Endothelial cell of umbilical vein (primary cell): Measurements from ENCODE around the gene FXYD6. TPM values are rescaled to one million over a fixed set of nuclear protein-coding genes. Genes with fewer than 3 reads are reported as not detected.

ENCODE experiments used
- BruUV-seq: library from RNA; stranded (reverse); fragments of 400-500 nt; replicated peaks from 2 replicates; lab custom pipeline; 2021; lab: Mats Ljungman, UMichigan
- CTCF ChIA-PET: fragments of 300-600, 350-600 bp; sonication (Branson Sonifier 250); formaldehyde crosslinking; loops from one replicate; lab custom pipeline; 2021; ENCODE audit warnings: antibody characterized with exemption, inconsistent platforms; lab: Charles Lee
- POLR2A ChIA-PET: fragments of 300-600, 350-600 bp; sonication (Branson Sonifier 250); formaldehyde crosslinking; loops from one replicate; lab custom pipeline; 2021; ENCODE audit warnings: antibody characterized with exemption, inconsistent platforms; lab: Charles Lee
- DNase-seq: peaks from one replicate; pipeline ENCODE4 v3.0.0-alpha.2; 2011; ENCODE audit warnings: low read depth, low spot score
- FAIRE-seq: peaks from 2 replicates; lab custom pipeline; 2011; peaks lifted over from hg19 to GRCh38; lab: Jason Lieb, UNC
- H2AFZ ChIP-seq: 2 replicates; pipeline ENCODE4 v1.6.0; 2012; ENCODE audit warnings: low read depth, low read length, control low read depth, inconsistent platforms
- H3K27ac ChIP-seq: 2 replicates; pipeline ENCODE4 v1.5.1; 2011; ENCODE audit warnings: low read depth, mild to moderate bottlenecking, control low read depth, low read length, moderate library complexity; ENCODE audit not compliant: insufficient read depth
- H3K27me3 ChIP-seq, 2 experiments: 2 replicates each; pipeline versions ENCODE4 v1.6.0 to v1.6.1; 2011; ENCODE audit warnings: low read length in 2 of 2, mixed read lengths in 1 of 2; ENCODE audit not compliant: control insufficient read depth in 2 of 2, insufficient read depth in 2 of 2
- H3K36me3 ChIP-seq, 2 experiments: 2 replicates in 1 of 2; 3 replicates in 1 of 2; pipeline ENCODE4 v1.5.1; 2011; ENCODE audit warnings: low read length in 2 of 2, mild to moderate bottlenecking in 1 of 2, moderate library complexity in 1 of 2; ENCODE audit not compliant: control insufficient read depth in 2 of 2, insufficient read depth in 2 of 2; ENCODE audit errors: extremely low read depth in 1 of 2
- H3K4me1 ChIP-seq: 3 replicates; pipeline ENCODE4 v1.5.1; 2011; ENCODE audit warnings: mild to moderate bottlenecking, low read length; ENCODE audit not compliant: control insufficient read depth, insufficient read depth; ENCODE audit errors: extremely low read depth
- H3K4me2 ChIP-seq: 2 replicates; pipeline ENCODE4 v1.6.1; 2011; ENCODE audit warnings: low read length, control low read depth, mixed read lengths; ENCODE audit not compliant: insufficient read depth
- H3K4me3 ChIP-seq, 3 experiments: fragments of 200-600 bp in 1 of 3; sonication (generic), shearing (Covaris generic) in 1 of 3; replicated peaks in 1 of 3; 2 replicates each; pipeline ENCODE4 v1.5.1; 2011 to 2016; ENCODE audit warnings: control low read depth in 3 of 3, low read length in 3 of 3, mild to moderate bottlenecking in 2 of 3, inconsistent platforms in 1 of 3, low read depth in 1 of 3, moderate library complexity in 1 of 3; ENCODE audit not compliant: insufficient read depth in 1 of 3
- H3K79me2 ChIP-seq: 2 replicates; pipeline ENCODE4 v1.6.0; 2012; ENCODE audit warnings: low read length, inconsistent platforms; ENCODE audit not compliant: control insufficient read depth, insufficient read depth
- H3K9ac ChIP-seq: replicated peaks from 2 replicates; pipeline ENCODE3; 2011; ENCODE audit warnings: low read length, control low read depth; ENCODE audit not compliant: insufficient read depth; ENCODE audit errors: extremely low read depth
- H3K9me1 ChIP-seq: replicated peaks from 3 replicates; pipeline ENCODE4 v1.6.0; 2011; ENCODE audit warnings: mild to moderate bottlenecking, low read length; ENCODE audit not compliant: control insufficient read depth, insufficient read depth; ENCODE audit errors: extremely low read depth
- H3K9me3 ChIP-seq: replicated peaks from 2 replicates; pipeline ENCODE4 v1.5.1; 2012; ENCODE audit warnings: low read length, inconsistent platforms; ENCODE audit not compliant: control insufficient read depth, insufficient read depth
- H4K20me1 ChIP-seq: replicated peaks from 2 replicates; pipeline ENCODE3; 2011; ENCODE audit warnings: mild to moderate bottlenecking, low read length; ENCODE audit not compliant: control insufficient read depth, insufficient read depth; ENCODE audit errors: extremely low read depth
- EZH2 ChIP-seq: IDR thresholded peaks from 2 replicates; pipeline ENCODE4 v1.6.1; 2012; ENCODE audit warnings: borderline replicate concordance, low read depth, mild to moderate bottlenecking, moderate library complexity, low read length, inconsistent platforms; ENCODE audit not compliant: severe bottlenecking
- FOS ChIP-seq: IDR thresholded peaks from 2 replicates; pipeline ENCODE4 v1.6.1; 2011; ENCODE audit warnings: mild to moderate bottlenecking, low read length, moderate library complexity, borderline replicate concordance; ENCODE audit not compliant: insufficient read depth
- GATA2 ChIP-seq: IDR thresholded peaks from 2 replicates; pipeline ENCODE4 v1.7.0; 2011; ENCODE audit warnings: low read depth, mild to moderate bottlenecking, moderate library complexity, mixed read lengths, low read length; ENCODE audit not compliant: insufficient read length, insufficient read depth
- JUN ChIP-seq: IDR thresholded peaks from 2 replicates; pipeline ENCODE4 v1.6.1; 2011; ENCODE audit warnings: borderline replicate concordance, low read depth; ENCODE audit not compliant: insufficient read length, insufficient read depth
- MYC ChIP-seq: IDR thresholded peaks from one replicate; pipeline ENCODE4 v1.6.1; 2011; ENCODE audit warnings: mild to moderate bottlenecking, low read depth, low read length
- POLR2A ChIP-seq: IDR thresholded peaks from 2 replicates; pipeline ENCODE4 v1.6.1; 2012; ENCODE audit warnings: low read depth, mild to moderate bottlenecking, control low read depth, low read length
- POLR2AphosphoS5 ChIP-seq: IDR thresholded peaks from 2 replicates; pipeline ENCODE4 v1.6.1; 2012; ENCODE audit warnings: low read depth, mild to moderate bottlenecking, control low read depth, low read length, moderate library complexity; ENCODE audit not compliant: insufficient read depth
- dilution Hi-C: fragments of 300-500 bp; cut with MboI; formaldehyde crosslinking; loops from one replicate; pipeline ENCODE4 v1.15.0; 2019; ENCODE audit warnings: low sequenced_read_pairs; ENCODE audit not compliant: extremely low pct_ligation_motif_present
- intact Hi-C: fragments of 100-400 bp; cut with micrococcal nuclease; formaldehyde crosslinking; loops from one replicate; pipeline ENCODE4 v1.10.0; 2022
- polyA plus RNA-seq, 4 experiments: library from polyadenylated mRNA; depleted of rRNA in 3 of 4; stranded (reverse) in 3 of 4; unstranded in 1 of 4; fragments of >200 nt; gene quantifications; 2 replicates each; pipeline versions ENCODE4 v1.2.1 to v1.2.3, GENCODE V29; 2011 to 2012; ENCODE audit warnings: missing spikeins in 1 of 4
- total RNA-seq: library from RNA; stranded (reverse); gene quantifications from 2 replicates; pipeline ENCODE4 v1.2.3, GENCODE V29; 2021
- TF ChIP-seq, protein P1 (sequence below), 2 donors: IDR thresholded peaks; 1 replicate in 1 of 2; 2 replicates in 1 of 2; pipeline ENCODE4 v1.5.1; 2011; ENCODE audit warnings: low read length in 2 of 2, mild to moderate bottlenecking in 2 of 2, moderate library complexity in 2 of 2, control low read depth in 1 of 2, inconsistent platforms in 1 of 2, low read depth in 1 of 2; ENCODE audit not compliant: insufficient read depth in 1 of 2; ENCODE audit errors: extremely low read depth in 1 of 2
- TF ChIP-seq, protein P2 (sequence below): IDR thresholded peaks from 2 replicates; pipeline ENCODE4 v1.6.1; 2011; ENCODE audit not compliant: insufficient read depth, insufficient read length

FXYD6 gene
- total and polyA plus RNA-seq, 2 donors (not counting 3 experiments of a cell fraction or from before 2014, with no cell fraction given) = 1.4 to 8.7 TPM

DNA sequence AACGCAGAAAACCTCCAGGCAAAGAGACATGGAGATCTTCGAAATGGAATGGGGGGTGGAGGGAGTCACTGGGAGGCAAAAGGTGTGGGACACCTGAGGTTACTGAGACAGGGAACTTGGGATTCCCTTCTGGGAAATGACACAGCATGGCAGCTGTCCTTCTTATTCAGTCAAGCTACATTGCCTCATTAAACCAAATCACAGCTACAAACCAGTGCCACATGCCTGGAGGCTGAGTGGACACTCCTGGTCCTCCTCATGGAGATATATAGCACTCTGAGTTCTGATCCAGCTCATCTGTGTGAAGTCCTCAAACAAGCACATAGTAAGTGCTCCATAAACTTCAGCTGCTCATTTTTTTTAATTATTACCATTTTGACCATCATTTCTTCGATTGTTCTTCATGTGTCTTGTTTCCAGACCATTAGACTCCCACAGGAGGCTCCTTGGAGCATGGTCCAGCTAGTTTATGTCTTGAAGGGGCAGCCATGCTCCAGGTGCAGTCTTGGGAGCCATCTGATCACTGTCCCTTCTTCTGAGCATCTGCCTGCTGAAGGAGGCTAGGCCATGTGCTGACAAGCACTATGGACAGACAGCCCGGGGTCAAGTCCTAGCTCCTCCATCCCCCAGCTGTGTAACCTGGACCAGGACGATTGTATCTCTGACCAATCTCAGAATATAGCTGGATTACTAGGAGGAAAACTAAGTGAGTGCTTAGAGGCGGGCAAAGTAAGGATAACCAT is 42.2 kb downstream of the FXYD6 start:
- Histone ChIP-seq H3K4me3 (no peak overlapping the region), H3K9me1 (no peaks in the 10 kb centered on the region), H3K9ac (no peak overlapping the region), H3K27ac (no peak overlapping the region), H4K20me1 (no peaks in the 10 kb centered on the region), H3K4me2 (no peak overlapping the region), H3K79me2 (no peaks in the 10 kb centered on the region), H3K9me3 (no peaks in the 10 kb centered on the region), H3K36me3 (no peaks in the 10 kb centered on the region), H3K27me3 (peaks cover 0 to 9% of the 10 kb centered on the region in 2 experiments), H3K4me1 (peaks cover 5% of the 10 kb centered on the region), H2AFZ (no peak overlapping the region)
- POLR2A ChIA-PET = no interaction called here
- no peak for TF ChIP-seq MYC
- TF ChIP-seq, protein P1, sequence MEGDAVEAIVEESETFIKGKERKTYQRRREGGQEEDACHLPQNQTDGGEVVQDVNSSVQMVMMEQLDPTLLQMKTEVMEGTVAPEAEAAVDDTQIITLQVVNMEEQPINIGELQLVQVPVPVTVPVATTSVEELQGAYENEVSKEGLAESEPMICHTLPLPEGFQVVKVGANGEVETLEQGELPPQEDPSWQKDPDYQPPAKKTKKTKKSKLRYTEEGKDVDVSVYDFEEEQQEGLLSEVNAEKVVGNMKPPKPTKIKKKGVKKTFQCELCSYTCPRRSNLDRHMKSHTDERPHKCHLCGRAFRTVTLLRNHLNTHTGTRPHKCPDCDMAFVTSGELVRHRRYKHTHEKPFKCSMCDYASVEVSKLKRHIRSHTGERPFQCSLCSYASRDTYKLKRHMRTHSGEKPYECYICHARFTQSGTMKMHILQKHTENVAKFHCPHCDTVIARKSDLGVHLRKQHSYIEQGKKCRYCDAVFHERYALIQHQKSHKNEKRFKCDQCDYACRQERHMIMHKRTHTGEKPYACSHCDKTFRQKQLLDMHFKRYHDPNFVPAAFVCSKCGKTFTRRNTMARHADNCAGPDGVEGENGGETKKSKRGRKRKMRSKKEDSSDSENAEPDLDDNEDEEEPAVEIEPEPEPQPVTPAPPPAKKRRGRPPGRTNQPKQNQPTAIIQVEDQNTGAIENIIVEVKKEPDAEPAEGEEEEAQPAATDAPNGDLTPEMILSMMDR (IDR thresholded peaks at IDR 0.05; ENCODE audit: extremely low read depth in 1 of 2, insufficient read depth in 1 of 2, low read depth in 1 of 2, low read length in 2 of 2) = no peak
- TF ChIP-seq POLR2AphosphoS5 = no peak
- dilution Hi-C loops (no loop called here), intact Hi-C loops (no loop called here)
- BruUV-seq = no TSS peak
- CTCF ChIA-PET = interaction anchor here (0.8 to 3.3 kb wide), 8 partner anchors 8 to 219 kb away, joined by 3 to 27 read pairs (median 5); no protein-coding TSS in a partner anchor
- FAIRE-seq (no peak), DNase-seq (no peak)

DNA sequence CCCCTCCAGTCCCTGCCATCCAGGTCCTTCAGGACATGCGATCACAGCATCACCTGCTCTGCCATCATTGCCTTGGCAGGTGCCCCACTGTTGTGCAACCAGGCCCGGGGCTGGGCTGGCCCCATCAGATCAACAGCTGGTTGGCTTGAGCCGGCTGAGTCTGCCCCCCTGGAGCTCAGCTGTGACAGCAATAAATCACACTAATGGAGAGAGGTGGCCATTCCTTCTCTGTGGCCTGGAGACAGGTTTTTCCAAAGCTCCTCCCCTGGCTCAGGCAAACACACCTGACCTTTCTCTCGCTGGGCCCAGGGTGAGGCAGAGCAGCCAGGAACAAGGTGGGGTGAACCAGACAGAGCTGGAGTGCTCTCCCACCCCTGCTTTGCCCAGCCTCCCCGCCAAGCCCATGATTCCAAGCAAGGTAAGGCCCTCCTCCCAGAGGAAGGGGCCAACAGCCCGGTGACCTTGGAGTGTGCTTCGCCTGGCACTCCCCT is 43.0 kb downstream of the FXYD6 start:
- Histone ChIP-seq H3K4me3 (no peak overlapping the region), H3K9me1 (no peaks in the 10 kb centered on the region), H4K20me1 (no peaks in the 10 kb centered on the region), H3K9me3 (no peaks in the 10 kb centered on the region), H2AFZ (no peak overlapping the region), H3K4me1 (peaks cover 11% of the 10 kb centered on the region), H3K79me2 (no peaks in the 10 kb centered on the region), H3K36me3 (no peaks in the 10 kb centered on the region), H3K4me2 (no peak overlapping the region), H3K27me3 (peaks cover 0 to 9% of the 10 kb centered on the region in 2 experiments), H3K9ac (no peak overlapping the region), H3K27ac (no peak overlapping the region)
- TF ChIP-seq MYC (no peak), GATA2 (no peak), EZH2 (no peak), FOS (no peak), POLR2AphosphoS5 (no peak), POLR2A (no peak), JUN (no peak)
- TF ChIP-seq, protein P1 (IDR thresholded peaks at IDR 0.05; ENCODE audit: extremely low read depth in 1 of 2, insufficient read depth in 1 of 2, low read depth in 1 of 2, low read length in 2 of 2) = no peak
- TF ChIP-seq, protein P2, sequence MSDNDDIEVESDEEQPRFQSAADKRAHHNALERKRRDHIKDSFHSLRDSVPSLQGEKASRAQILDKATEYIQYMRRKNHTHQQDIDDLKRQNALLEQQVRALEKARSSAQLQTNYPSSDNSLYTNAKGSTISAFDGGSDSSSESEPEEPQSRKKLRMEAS = no peak
- POLR2A ChIA-PET = no interaction called here
- FAIRE-seq = no peak
- CTCF ChIA-PET = interaction anchor here (0.7 to 3.3 kb wide), 9 partner anchors 9 to 220 kb away, joined by 3 to 27 read pairs (median 5); no protein-coding TSS in a partner anchor
- BruUV-seq = no TSS peak
- dilution Hi-C loops = no loop called here
- intact Hi-C loops = no loop called here
- DNase-seq = no peak
